ENCODE data around the gene CDH5. TPM values are rescaled to one million over a fixed set of nuclear protein-coding genes. Genes with fewer than 3 reads are reported as not detected.

CDH5 gene
- polyA plus RNA-seq, 1 donor (not counting 4 experiments of a cell fraction or from before 2014, with no cell fraction given): 0.05 TPM

- no peak for DNase-seq (ENCODE audit: low read depth, low spot score)
- FAIRE-seq: no peak
- Histone ChIP-seq H3K36me3 (ENCODE audit: control insufficient read depth in 2 of 2, extremely low read depth in 1 of 2, insufficient read depth in 2 of 2, low read length in 2 of 2) (no peaks in the 10 kb centered on the region), H3K9me1 (ENCODE audit: control insufficient read depth, extremely low read depth, insufficient read depth, low read length) (no peaks in the 10 kb centered on the region), H3K4me1 (ENCODE audit: control insufficient read depth, extremely low read depth, insufficient read depth, low read length) (peaks cover 20% of the 10 kb centered on the region), H2AFZ (ENCODE audit: control insufficient read depth, low read length) (no peak overlapping the region), H3K9ac (ENCODE audit: control insufficient read depth, extremely low read depth, insufficient read depth, low read length) (no peak overlapping the region), H3K79me2 (ENCODE audit: control insufficient read depth, insufficient read depth, low read length) (no peaks in the 10 kb centered on the region), H3K27ac (ENCODE audit: control insufficient read depth, insufficient read depth, low read length) (no peak overlapping the region), H3K9me3 (ENCODE audit: control insufficient read depth, low read depth, low read length) (no peaks in the 10 kb centered on the region), H3K27me3 (ENCODE audit: control insufficient read depth, extremely low read depth, insufficient read depth, low read length) (peaks cover 6% of the 10 kb centered on the region), H3K4me3 (ENCODE audit: control insufficient read depth in 2 of 3, extremely low read depth in 1 of 3, insufficient read depth in 2 of 3, low read depth in 1 of 3, low read length in 3 of 3) (no peak overlapping the region), H4K20me1 (ENCODE audit: control insufficient read depth, extremely low read depth, insufficient read depth, low read length) (no peaks in the 10 kb centered on the region), H3K4me2 (ENCODE audit: control insufficient read depth, extremely low read depth, insufficient read depth, low read depth, low read length) (no peak overlapping the region)
- dilution Hi-C loops (cut with MboI; ENCODE audit: extremely low pct_ligation_motif_present, low sequenced_read_pairs): no loop called here
- TF ChIP-seq CTCF (optimal IDR thresholded peaks at IDR 0.05 in 1 of 3, IDR thresholded peaks at IDR 0.05 in 1 of 3, conservative IDR thresholded peaks at IDR 0.05 in 1 of 3; ENCODE audit: extremely low read depth in 1 of 3, insufficient read depth in 2 of 3, low read length in 3 of 3) (no peak), EZH2 (IDR thresholded peaks at IDR 0.05; ENCODE audit: low read length) (no peak)
Measured at GRCh38 chr16:66359811-66360608, 6.5 kb upstream of the CDH5 start.

- Histone ChIP-seq H3K9me1 (ENCODE audit: control insufficient read depth, extremely low read depth, insufficient read depth, low read length) (no peaks in the 10 kb centered on the region), H2AFZ (ENCODE audit: control insufficient read depth, low read length) (no peak overlapping the region), H3K9me3 (ENCODE audit: control insufficient read depth, low read depth, low read length) (no peaks in the 10 kb centered on the region), H3K9ac (ENCODE audit: control insufficient read depth, extremely low read depth, insufficient read depth, low read length) (no peak overlapping the region), H3K36me3 (ENCODE audit: control insufficient read depth in 2 of 2, extremely low read depth in 1 of 2, insufficient read depth in 2 of 2, low read length in 2 of 2) (no peaks in the 10 kb centered on the region), H3K4me1 (ENCODE audit: control insufficient read depth, extremely low read depth, insufficient read depth, low read length) (peaks cover 20% of the 10 kb centered on the region), H3K27ac (ENCODE audit: control insufficient read depth, insufficient read depth, low read length) (no peak overlapping the region), H3K4me3 (ENCODE audit: control insufficient read depth in 2 of 3, extremely low read depth in 1 of 3, insufficient read depth in 2 of 3, low read depth in 1 of 3, low read length in 3 of 3) (no peak overlapping the region), H3K79me2 (ENCODE audit: control insufficient read depth, insufficient read depth, low read length) (no peaks in the 10 kb centered on the region), H3K4me2 (ENCODE audit: control insufficient read depth, extremely low read depth, insufficient read depth, low read depth, low read length) (no peak overlapping the region), H3K27me3 (ENCODE audit: control insufficient read depth, extremely low read depth, insufficient read depth, low read length) (peaks cover 6% of the 10 kb centered on the region), H4K20me1 (ENCODE audit: control insufficient read depth, extremely low read depth, insufficient read depth, low read length) (no peaks in the 10 kb centered on the region)
- dilution Hi-C loops (cut with MboI; ENCODE audit: extremely low pct_ligation_motif_present, low sequenced_read_pairs): no loop called here
- FAIRE-seq (no peak), DNase-seq (ENCODE audit: low read depth, low spot score) (no peak)
- TF ChIP-seq CTCF (optimal IDR thresholded peaks at IDR 0.05 in 1 of 3, IDR thresholded peaks at IDR 0.05 in 1 of 3, conservative IDR thresholded peaks at IDR 0.05 in 1 of 3; ENCODE audit: extremely low read depth in 1 of 3, insufficient read depth in 2 of 3, low read length in 3 of 3) (no peak), EZH2 (IDR thresholded peaks at IDR 0.05; ENCODE audit: low read length) (no peak)
Measured at GRCh38 chr16:66360624-66361324, 5.7 kb upstream of the CDH5 start.

Data from keratinocyte (primary cell).